Naive B cell (primary cell): ENCODE measurements around the gene HSD11B2. TPM values are rescaled to one million over a fixed set of nuclear protein-coding genes. Genes with fewer than 3 reads are reported as not detected.
A peak's percentile ranks its signal among the peaks of the same experiment; 100 is the strongest.

Experiments
- ATAC-seq, 2 donors: fragments of 150-1000 bp; cut with Tn5 transposase; 2 replicates each; pipeline ENCODE4 v1.10.0; 2021; ENCODE audit warnings: low read depth in 2 of 2, mild to moderate bottlenecking in 2 of 2, moderate library complexity in 2 of 2
- DNase-seq: peaks from one replicate; pipeline ENCODE4 v3.0.0; 2022
- H3K27ac Mint-ChIP-seq, 6 donors: one replicate each; pipeline ENCODE4 v1.8.0; 2020 to 2022; ENCODE audit warnings: mild to moderate bottlenecking in 6 of 6, mixed read lengths in 6 of 6, moderate library complexity in 5 of 6, inconsistent platforms in 2 of 6
- H3K27me3 Mint-ChIP-seq, 3 donors: one replicate each; pipeline ENCODE4 v1.8.0; 2021 to 2022; ENCODE audit warnings: mixed read lengths in 3 of 3, mild to moderate bottlenecking in 1 of 3
- H3K36me3 Mint-ChIP-seq, 2 donors: one replicate each; pipeline ENCODE4 v1.8.0; 2020 to 2022; ENCODE audit warnings: mixed read lengths in 2 of 2, inconsistent platforms in 1 of 2, mild to moderate bottlenecking in 1 of 2
- H3K4me1 Mint-ChIP-seq, 3 donors: one replicate each; pipeline ENCODE4 v1.8.0; 2020 to 2022; ENCODE audit warnings: mixed read lengths in 3 of 3, inconsistent platforms in 1 of 3, mild to moderate bottlenecking in 1 of 3, moderate library complexity in 1 of 3
- H3K4me3 Mint-ChIP-seq, 8 donors: one replicate each; pipeline ENCODE4 v1.8.0; 2020 to 2022; ENCODE audit warnings: mild to moderate bottlenecking in 8 of 8, mixed read lengths in 8 of 8, moderate library complexity in 8 of 8, inconsistent platforms in 2 of 8
- H3K9me3 Mint-ChIP-seq, 7 donors: one replicate each; pipeline ENCODE4 v1.8.0; 2020 to 2022; ENCODE audit warnings: mixed read lengths in 7 of 7, mild to moderate bottlenecking in 5 of 7, inconsistent platforms in 2 of 7, moderate library complexity in 1 of 7
- polyA plus RNA-seq, 6 donors: library from polyadenylated mRNA; unstranded; fragments of 300-500 nt; fragmentation: Illumina TruSeq; gene quantifications; one replicate each; pipeline ENCODE4 v1.2.3, GENCODE V29; 2021; ENCODE audit warnings: low read depth in 6 of 6

Gene HSD11B2
- polyA plus RNA-seq, 6 donors from 2014 or later, result not detected

DNA sequence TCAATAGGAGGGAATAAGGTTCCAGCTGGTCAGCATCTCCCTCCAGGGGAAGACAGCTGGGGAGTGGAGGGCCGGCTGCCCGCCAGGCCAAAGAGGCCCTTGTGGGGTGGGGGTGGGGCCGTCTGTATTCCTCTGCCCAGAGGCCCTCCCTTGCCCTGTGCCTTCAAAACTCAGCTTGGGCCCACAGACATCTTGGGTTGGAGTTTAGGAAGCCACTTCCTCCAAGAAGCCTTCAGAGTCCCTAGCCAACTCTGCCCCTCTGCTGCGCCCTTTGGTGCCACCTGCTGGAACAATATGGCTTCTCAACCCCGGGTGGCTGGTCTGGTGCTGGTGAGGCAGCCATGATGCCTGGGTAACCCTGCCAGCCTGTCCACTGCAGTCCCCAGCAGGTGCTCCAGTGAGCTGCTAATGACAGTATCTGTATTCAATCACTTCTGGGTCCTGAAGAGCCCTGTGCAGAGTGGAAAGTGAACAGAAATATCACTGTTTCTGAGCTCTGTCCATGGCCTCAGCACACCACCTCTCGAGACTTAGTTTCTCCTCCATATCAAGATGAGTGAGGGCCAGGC, 16.7 kb downstream of the HSD11B2 start:
- DNase-seq (peak; percentile 30), ATAC-seq (peak; percentile 55 to 71)
- Mint-ChIP-seq H3K36me3 (peaks cover 4 to 40% of the 10 kb centered on the region in 2 donors), H3K27ac (peak overlapping the region in 3 of 6 donors; percentile 47 to 78 (median 67)), H3K27me3 (no peaks in the 10 kb centered on the region), H3K4me1 (peaks cover 21 to 39% (median 33%) of the 10 kb centered on the region in 3 donors), H3K4me3 (no peak overlapping the region), H3K9me3 (peaks cover 0 to 2% (median 0%) of the 10 kb centered on the region in 7 donors)

DNA sequence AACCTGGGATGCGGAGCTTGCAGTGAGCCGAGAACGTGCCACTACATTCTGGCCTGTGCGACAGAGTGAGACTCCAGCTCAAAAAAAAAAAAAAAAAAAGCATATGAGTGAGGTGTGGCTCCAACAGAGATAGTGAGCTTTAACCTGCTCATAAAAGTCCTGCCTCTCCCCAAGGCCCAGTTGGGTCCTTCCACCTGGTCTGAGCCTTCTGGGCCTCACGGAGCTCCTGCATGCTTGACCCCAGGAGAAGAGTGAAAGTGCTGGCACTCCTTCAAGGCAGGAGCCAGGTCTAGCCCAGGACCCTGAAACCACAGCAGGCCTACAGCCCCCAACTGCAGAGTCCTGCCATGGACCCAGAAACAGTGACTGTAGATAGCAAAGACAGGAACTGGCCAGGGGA, 17.7 kb downstream of the HSD11B2 start:
- H3K36me3 Mint-ChIP-seq, result peaks cover 4 to 35% of the 10 kb centered on the region in 2 donors

DNA sequence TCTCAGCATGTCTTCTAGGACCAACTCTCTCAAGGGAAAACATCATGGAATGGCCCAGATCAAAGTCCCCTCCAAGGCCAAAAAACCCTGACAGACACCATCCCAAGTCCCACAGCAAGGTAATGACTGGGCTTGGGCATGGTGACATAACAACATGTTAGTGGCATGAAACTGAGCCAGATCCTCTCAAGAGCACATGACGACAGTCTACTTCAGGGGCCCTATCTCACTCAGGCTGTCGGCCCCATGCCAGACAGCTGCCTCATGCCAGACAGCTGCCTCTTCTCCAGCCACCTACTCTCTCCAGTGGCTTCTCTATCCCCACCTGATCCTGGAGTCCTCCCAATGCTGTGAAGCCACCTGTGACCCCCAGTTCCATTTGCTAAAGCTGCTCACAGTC, 18.4 kb downstream of the HSD11B2 start:
- Mint-ChIP-seq H3K27ac (peak overlapping the region in 3 of 6 donors; percentile 55 to 70 (median 67)), H3K4me1 (peaks cover 25 to 48% (median 36%) of the 10 kb centered on the region in 3 donors), H3K27me3 (no peaks in the 10 kb centered on the region), H3K36me3 (peaks cover 4 to 32% of the 10 kb centered on the region in 2 donors), H3K9me3 (peaks cover 0 to 2% (median 0%) of the 10 kb centered on the region in 7 donors), H3K4me3 (no peak overlapping the region)
- DNase-seq (no peak), ATAC-seq (no peak)

More for the DNA sequence above, 17.7 kb downstream of the HSD11B2 start:
- no peak for DNase-seq
- Mint-ChIP-seq H3K4me3 (no peak overlapping the region), H3K4me1 (peaks cover 21 to 42% (median 33%) of the 10 kb centered on the region in 3 donors), H3K9me3 (peaks cover 0 to 2% (median 0%) of the 10 kb centered on the region in 7 donors), H3K27ac (no peak overlapping the region), H3K27me3 (no peaks in the 10 kb centered on the region)
- no peak for ATAC-seq

DNA sequence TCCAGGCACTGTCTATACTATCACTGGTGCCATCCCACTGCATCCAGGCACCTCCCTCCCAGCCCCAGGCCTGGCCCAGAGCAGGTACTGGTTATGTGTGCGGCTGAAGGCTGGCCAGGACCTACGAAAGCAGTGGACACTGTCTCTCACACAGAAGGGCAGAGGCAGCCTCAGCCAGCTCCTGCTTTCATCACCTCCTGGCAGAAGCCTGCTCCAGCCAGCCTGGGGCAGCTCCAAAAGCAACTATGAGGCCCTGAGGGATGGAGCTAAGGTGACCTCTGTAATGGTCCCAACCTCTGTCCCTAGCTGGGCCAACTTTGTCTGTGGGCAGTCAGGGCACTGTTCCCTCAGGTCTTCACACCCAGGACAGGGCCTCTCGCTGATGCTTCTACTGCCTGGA, 18.8 kb downstream of the HSD11B2 start:
- Mint-ChIP-seq H3K9me3 (peaks cover 0 to 2% (median 0%) of the 10 kb centered on the region in 7 donors), H3K4me1 (peaks cover 29 to 46% (median 35%) of the 10 kb centered on the region in 3 donors), H3K4me3 (no peak overlapping the region), H3K27me3 (no peaks in the 10 kb centered on the region), H3K27ac (peak overlapping the region in 4 of 6 donors; percentile 11 to 70 (median 61)), H3K36me3 (peaks cover 4 to 28% of the 10 kb centered on the region in 2 donors)
- DNase-seq, result no peak
- ATAC-seq, result no peak

DNA sequence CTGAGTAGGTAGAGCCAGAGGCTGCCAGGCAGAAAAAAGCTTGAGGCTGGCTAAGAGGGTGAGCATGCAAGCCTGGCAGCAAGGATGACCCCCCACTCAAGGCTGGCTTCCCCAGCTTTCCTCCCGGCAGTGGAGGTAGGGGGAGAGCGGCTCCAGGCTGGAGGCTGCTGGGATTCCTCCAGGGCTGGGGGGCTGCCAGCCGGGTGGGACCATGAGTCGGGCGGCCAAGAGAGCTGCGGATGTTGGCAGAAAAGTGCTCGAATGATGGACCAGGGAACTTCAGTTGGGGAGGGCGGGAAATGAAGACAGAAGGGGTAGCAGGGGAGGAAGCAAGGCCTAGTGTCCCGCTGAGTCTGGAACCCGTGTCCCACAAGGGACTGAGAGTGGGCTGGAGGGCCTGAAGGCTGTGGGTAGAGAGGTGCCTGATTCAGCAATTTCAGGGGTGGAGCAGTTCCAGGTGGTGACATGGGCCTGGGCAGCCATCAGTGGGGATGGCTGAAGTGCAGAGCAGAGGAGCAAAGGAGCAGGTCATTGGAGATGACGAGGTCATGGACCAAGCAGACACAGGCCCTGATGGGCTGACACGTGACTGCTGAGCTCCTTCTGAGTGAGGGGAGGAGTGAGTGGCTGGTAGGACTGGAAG, 20.3 kb downstream of the HSD11B2 start:
- no peak overlapping the region for H3K4me3 Mint-ChIP-seq
- no peaks in the 10 kb centered on the region for H3K27me3 Mint-ChIP-seq
- DNase-seq, result no peak
- no peak for ATAC-seq
- peak overlapping the region in 4 of 6 donors; percentile 5 to 88 (median 65) for H3K27ac Mint-ChIP-seq
- H3K36me3 Mint-ChIP-seq, result peaks cover 4 to 22% of the 10 kb centered on the region in 2 donors
- H3K4me1 Mint-ChIP-seq, result peaks cover 33 to 49% (median 34%) of the 10 kb centered on the region in 3 donors
- H3K9me3 Mint-ChIP-seq, result peaks cover 0 to 2% (median 0%) of the 10 kb centered on the region in 7 donors

DNA sequence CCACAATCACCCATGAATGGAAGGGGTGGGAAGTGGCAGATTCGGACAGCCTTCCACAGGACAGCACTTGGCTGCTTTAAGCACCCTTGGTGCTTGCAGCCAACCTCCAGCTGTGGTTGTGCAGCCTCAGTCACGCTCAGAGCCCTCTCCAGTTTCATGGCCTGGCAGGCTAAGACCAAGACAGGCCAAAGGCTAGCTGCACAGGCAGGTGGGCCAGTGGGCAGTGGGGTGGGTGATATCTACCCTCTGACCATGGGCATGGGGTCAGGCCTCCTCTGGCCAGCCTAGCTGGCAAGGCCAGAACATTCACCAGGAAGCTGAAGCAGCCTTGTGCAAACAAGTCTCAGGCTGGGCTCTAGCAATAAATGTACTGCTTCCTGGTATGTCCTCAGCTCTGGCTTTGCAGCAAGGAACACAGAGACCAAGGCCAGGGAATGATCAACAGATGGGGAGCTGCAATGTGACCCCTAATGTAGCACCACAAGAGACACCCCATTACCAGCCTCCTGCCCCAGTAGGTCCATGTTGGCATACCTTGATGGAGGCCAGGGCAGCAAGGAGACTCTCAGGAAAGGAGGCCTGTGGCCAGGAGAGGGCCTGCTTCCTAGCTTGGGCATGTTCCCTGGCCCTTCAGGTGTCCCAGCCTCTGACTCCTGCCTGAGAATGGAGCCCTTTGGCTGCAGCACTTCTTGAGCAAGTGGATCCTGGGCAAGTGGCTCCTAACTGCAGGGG, 20.9 kb downstream of the HSD11B2 start:
- Mint-ChIP-seq H3K27ac (no peak overlapping the region), H3K4me3 (no peak overlapping the region), H3K36me3 (peaks cover 4 to 22% of the 10 kb centered on the region in 2 donors), H3K27me3 (no peaks in the 10 kb centered on the region), H3K9me3 (peaks cover 0 to 2% (median 0%) of the 10 kb centered on the region in 7 donors), H3K4me1 (peaks cover 34 to 49% (median 35%) of the 10 kb centered on the region in 3 donors)
- DNase-seq (no peak), ATAC-seq (no peak)

DNA sequence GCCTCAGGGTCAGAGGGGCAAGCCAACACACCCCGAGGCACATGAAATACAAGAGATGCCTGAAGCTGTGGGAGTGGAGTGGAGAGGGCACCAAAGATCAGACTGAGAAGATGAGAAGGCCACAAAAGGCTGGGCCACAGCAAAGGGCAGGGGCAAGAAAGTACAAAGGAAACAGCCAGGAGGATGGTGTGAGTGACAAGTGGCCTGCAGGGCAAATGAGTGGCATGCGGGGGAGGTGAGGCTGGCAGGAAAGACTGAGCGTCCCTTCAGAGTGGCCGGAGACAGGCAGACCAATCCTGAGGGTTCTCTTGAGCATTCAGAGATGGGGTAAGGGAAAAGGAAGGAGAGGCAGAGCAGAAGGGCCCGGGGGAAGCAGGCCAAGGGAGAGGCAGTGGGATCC, 23.2 kb downstream of the HSD11B2 start:
- DNase-seq, result no peak
- Mint-ChIP-seq H3K4me3 (no peak overlapping the region), H3K36me3 (peaks cover 4 to 22% of the 10 kb centered on the region in 2 donors), H3K4me1 (peaks cover 41 to 57% (median 42%) of the 10 kb centered on the region in 3 donors), H3K27ac (peak overlapping the region in 4 of 6 donors; percentile 49 to 76 (median 58)), H3K9me3 (peaks cover 0 to 2% (median 0%) of the 10 kb centered on the region in 7 donors), H3K27me3 (no peaks in the 10 kb centered on the region)
- ATAC-seq, result no peak

DNA sequence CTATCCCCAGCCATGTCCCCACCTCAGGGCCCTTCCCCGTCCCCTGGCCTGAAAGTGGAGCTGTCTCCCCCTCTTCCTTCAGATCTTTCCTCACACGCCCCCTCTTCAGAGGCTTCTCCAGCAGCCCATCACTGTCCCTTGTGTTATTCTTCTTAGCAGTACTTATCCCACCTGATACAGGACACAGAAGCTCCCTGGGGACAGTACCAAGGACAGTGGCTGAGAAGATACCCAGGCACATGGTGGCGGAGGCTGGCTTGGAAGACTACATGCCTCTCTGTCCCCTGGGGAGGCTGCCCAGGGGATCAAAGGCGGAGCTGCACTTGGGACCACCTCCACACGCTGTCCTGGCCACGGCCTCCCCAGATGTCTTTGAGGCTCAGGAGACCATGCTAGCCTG, 23.9 kb downstream of the HSD11B2 start:
- peaks cover 34 to 54% (median 37%) of the 10 kb centered on the region in 3 donors for H3K4me1 Mint-ChIP-seq
- peaks cover 0 to 15% of the 10 kb centered on the region in 2 donors for H3K36me3 Mint-ChIP-seq
- H3K4me3 Mint-ChIP-seq, result no peak overlapping the region
- ATAC-seq (no peak), DNase-seq (no peak)
- no peaks in the 10 kb centered on the region for H3K27me3 Mint-ChIP-seq
- H3K27ac Mint-ChIP-seq, result peak overlapping the region in 4 of 6 donors; percentile 25 to 75 (median 46)
- peaks cover 0 to 2% (median 0%) of the 10 kb centered on the region in 7 donors for H3K9me3 Mint-ChIP-seq

DNA sequence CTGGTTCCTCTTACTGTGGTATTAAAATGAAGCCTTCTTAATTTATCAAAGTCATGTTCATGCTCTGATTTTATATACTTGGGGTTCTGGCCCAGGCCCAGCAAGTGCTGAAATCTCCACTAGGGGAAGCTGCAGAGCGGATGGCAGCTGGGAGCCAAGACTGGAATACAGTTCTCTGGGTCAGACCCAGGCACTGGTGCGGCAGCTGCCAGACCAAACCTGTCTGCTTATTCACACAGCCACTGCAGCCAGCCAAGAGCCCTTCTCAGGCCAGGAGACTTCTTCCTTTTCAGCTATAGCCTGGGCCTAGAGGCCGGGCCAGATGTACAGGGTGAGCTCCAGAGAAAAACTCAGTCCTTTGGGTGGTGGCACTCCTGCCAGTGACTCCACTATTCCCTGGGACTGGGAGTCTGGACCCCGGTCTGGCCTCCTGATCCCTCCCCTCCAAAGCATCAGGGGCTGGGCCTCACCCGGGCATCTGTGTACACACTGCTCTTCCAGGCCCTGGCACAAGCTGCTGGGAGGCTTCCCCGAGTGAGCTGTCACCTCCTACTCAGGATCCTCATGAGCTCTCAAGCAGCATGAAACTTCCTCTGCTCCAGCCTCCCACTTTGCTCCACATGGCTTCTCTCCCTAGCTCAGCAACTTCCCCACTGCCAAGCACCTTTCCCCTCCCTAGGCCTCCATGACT, 25.6 kb downstream of the HSD11B2 start:
- H3K36me3 Mint-ChIP-seq, result peaks cover 0 to under 1% of the 10 kb centered on the region in 2 donors
- no peaks in the 10 kb centered on the region for H3K27me3 Mint-ChIP-seq
- ATAC-seq (peak in 1 of 2 donors; percentile 36), DNase-seq (no peak)
- H3K4me1 Mint-ChIP-seq, result peaks cover 36 to 64% (median 39%) of the 10 kb centered on the region in 3 donors
- H3K9me3 Mint-ChIP-seq, result no peaks in the 10 kb centered on the region
- H3K4me3 Mint-ChIP-seq, result no peak overlapping the region
- H3K27ac Mint-ChIP-seq, result peak overlapping the region in 4 of 6 donors; percentile 37 to 90 (median 50)

DNA sequence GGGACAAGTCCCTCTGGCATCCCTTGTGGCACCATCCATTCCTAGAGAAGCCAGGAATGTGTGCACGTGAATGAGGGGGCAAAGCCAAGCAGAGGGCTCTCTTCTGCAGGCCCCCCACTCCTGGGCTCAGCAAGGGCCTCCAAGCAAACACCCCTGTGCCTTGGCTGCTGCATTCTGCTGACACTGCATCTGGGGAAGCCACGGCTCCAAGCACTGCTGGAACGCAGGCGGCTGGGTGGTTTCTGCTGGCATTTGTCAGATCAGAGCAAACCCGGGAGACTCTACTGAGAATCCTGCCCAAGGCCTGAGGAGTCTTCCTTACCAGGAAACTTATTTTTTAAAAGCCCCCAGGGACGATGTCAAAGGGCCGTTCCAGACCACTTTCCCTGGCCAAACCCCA, 26.7 kb downstream of the HSD11B2 start:
- H3K27ac Mint-ChIP-seq, result peak overlapping the region in 1 of 6 donors; percentile 59
- H3K4me1 Mint-ChIP-seq, result peaks cover 41 to 68% (median 44%) of the 10 kb centered on the region in 3 donors
- ATAC-seq, result no peak
- no peaks in the 10 kb centered on the region for H3K27me3 Mint-ChIP-seq
- DNase-seq, result no peak
- H3K4me3 Mint-ChIP-seq, result no peak overlapping the region
- no peaks in the 10 kb centered on the region for H3K36me3 Mint-ChIP-seq
- H3K9me3 Mint-ChIP-seq, result no peaks in the 10 kb centered on the region

DNA sequence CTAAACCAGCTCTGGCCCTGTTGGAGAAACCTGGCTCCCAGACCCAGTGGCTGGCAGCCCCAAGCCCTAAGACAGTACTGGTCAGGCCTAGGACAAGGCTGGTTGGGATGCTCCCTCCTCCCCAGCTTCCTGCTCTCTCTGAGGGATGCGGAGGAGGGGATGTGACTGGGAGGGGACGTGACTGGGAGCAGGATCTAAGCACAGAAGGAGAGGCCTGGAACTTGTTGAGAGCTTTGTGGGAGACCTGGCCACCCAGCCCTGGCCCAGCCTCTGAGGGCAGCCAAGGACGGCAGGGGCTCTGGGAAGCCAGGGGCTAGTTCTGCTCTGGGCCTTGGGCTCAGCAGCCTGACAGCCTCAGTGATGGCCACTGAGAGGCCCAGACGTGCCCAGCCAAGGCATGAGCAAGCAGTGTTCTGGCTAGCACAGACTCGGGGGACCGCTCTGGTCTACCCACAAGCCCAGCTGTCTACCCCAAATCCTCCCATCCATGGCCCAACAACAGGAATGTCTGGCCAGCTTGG, 27.3 kb downstream of the HSD11B2 start:
- no peak for ATAC-seq
- Mint-ChIP-seq H3K9me3 (no peaks in the 10 kb centered on the region), H3K27me3 (no peaks in the 10 kb centered on the region), H3K4me1 (peaks cover 43 to 65% (median 46%) of the 10 kb centered on the region in 3 donors), H3K27ac (peak overlapping the region in 2 of 6 donors; percentile 53 to 79), H3K36me3 (no peaks in the 10 kb centered on the region), H3K4me3 (no peak overlapping the region)
- no peak for DNase-seq

DNA sequence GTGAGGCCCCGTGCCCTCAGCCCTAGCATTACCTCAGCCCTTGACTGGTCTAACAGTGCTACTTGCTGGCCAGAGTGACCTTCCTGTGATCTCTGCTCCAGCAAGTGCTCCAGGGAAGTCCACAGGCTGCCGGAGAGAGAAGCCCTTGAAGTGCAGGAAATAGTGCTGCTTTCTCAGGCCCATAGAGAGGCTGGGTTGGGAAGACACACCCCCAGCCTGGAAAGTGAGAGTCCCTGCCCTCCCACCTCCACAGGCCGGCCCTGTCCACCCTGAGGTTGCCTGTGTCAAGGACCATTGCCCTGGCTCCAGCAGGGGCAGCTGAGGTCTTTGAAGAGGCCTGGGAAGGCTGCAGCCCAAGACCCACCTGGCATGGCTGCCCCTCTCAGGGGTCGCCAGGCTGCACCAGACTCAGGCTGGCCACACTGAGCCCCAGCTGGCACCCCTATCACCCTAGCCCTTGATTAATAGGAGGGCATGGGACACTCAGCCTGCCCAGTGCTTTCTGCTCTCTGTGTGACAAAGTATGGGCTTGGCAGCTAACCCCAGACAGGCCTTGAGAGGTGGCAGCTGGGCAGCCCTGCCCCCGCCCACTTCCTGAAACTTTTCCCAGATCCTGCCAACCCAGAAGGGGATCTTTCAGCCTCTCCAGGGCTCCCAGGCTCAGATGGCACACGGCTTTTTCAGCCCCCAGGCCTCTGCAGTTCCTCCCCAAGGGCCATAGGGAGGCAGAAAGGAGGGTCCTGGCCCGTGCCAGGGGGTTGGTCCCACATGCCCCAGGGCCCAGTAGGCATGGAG, 28.3 kb downstream of the HSD11B2 start:
- Mint-ChIP-seq H3K9me3 (no peaks in the 10 kb centered on the region), H3K27ac (peak overlapping the region in 5 of 6 donors; percentile 43 to 82 (median 69)), H3K4me1 (peaks cover 42 to 64% (median 45%) of the 10 kb centered on the region in 3 donors), H3K4me3 (no peak overlapping the region), H3K27me3 (no peaks in the 10 kb centered on the region), H3K36me3 (no peaks in the 10 kb centered on the region)
- ATAC-seq (peak in 1 of 2 donors; percentile 9), DNase-seq (no peak)
